Measurements from ENCODE around the gene LRP6.

Gene LRP6

GRCh38 chr12:12191008-12191407, 75.8 kb downstream of the LRP6 start:
- no peak for TF ChIP-seq GATA2 (IDR thresholded peaks at IDR 0.05; ENCODE audit: low read depth, low read length)
- TF ChIP-seq GATA3 (IDR thresholded peaks at IDR 0.05; ENCODE audit: low read depth, low read length), result no peak

GRCh38 chr12:12190087-12190809, 76.6 kb downstream of the LRP6 start:
- TF ChIP-seq GATA2 (IDR thresholded peaks at IDR 0.05; ENCODE audit: low read depth, low read length) (no peak), GATA3 (IDR thresholded peaks at IDR 0.05; ENCODE audit: low read depth, low read length) (no peak)

GRCh38 chr12:12185414-12185813, 81.4 kb downstream of the LRP6 start:
- TF ChIP-seq GATA3 (IDR thresholded peaks at IDR 0.05; ENCODE audit: low read depth, low read length) (no peak), GATA2 (IDR thresholded peaks at IDR 0.05; ENCODE audit: low read depth, low read length) (no peak)

- no peak for TF ChIP-seq GATA2 (IDR thresholded peaks at IDR 0.05; ENCODE audit: low read depth, low read length)
- TF ChIP-seq GATA3 (IDR thresholded peaks at IDR 0.05; ENCODE audit: low read depth, low read length), result no peak
Observed at GRCh38 chr12:12182703-12183365, 84.0 kb downstream of the LRP6 start.

- TF ChIP-seq GATA2 (IDR thresholded peaks at IDR 0.05; ENCODE audit: low read depth, low read length), result no peak
- TF ChIP-seq GATA3 (IDR thresholded peaks at IDR 0.05; ENCODE audit: low read depth, low read length), result no peak
Observed at GRCh38 chr12:12181511-12181910, 85.3 kb downstream of the LRP6 start.

- no peak for TF ChIP-seq GATA3 (IDR thresholded peaks at IDR 0.05; ENCODE audit: low read depth, low read length)
Observed at GRCh38 chr12:12180575-12180974, 86.3 kb downstream of the LRP6 start.

- TF ChIP-seq GATA3 (IDR thresholded peaks at IDR 0.05; ENCODE audit: low read depth, low read length) (no peak), GATA2 (IDR thresholded peaks at IDR 0.05; ENCODE audit: low read depth, low read length) (no peak)
Observed at GRCh38 chr12:12180136-12180535, 86.7 kb downstream of the LRP6 start.

GRCh38 chr12:12178559-12178958, 88.3 kb downstream of the LRP6 start:
- TF ChIP-seq GATA2 (IDR thresholded peaks at IDR 0.05; ENCODE audit: low read depth, low read length) (no peak), GATA3 (IDR thresholded peaks at IDR 0.05; ENCODE audit: low read depth, low read length) (no peak)

GRCh38 chr12:12176402-12176801, 90.4 kb downstream of the LRP6 start:
- TF ChIP-seq GATA2 (IDR thresholded peaks at IDR 0.05; ENCODE audit: low read depth, low read length), result no peak
- TF ChIP-seq GATA3 (IDR thresholded peaks at IDR 0.05; ENCODE audit: low read depth, low read length), result no peak

GRCh38 chr12:12171991-12172511, 94.8 kb downstream of the LRP6 start:
- no peak for TF ChIP-seq GATA2 (IDR thresholded peaks at IDR 0.05; ENCODE audit: low read depth, low read length)
- TF ChIP-seq GATA3 (IDR thresholded peaks at IDR 0.05; ENCODE audit: low read depth, low read length), result no peak

- TF ChIP-seq GATA2 (IDR thresholded peaks at IDR 0.05; ENCODE audit: low read depth, low read length) (no peak), GATA3 (IDR thresholded peaks at IDR 0.05; ENCODE audit: low read depth, low read length) (no peak)
Observed at GRCh38 chr12:12167847-12168246, 99.0 kb downstream of the LRP6 start.

- TF ChIP-seq GATA3 (IDR thresholded peaks at IDR 0.05; ENCODE audit: low read depth, low read length) (no peak), GATA2 (IDR thresholded peaks at IDR 0.05; ENCODE audit: low read depth, low read length) (no peak)
Observed at GRCh38 chr12:12166751-12167150, 100.1 kb downstream of the LRP6 start.

GRCh38 chr12:12159988-12160387, 106.9 kb downstream of the LRP6 start:
- TF ChIP-seq GATA2 (IDR thresholded peaks at IDR 0.05; ENCODE audit: low read depth, low read length), result no peak

- TF ChIP-seq GATA2 (IDR thresholded peaks at IDR 0.05; ENCODE audit: low read depth, low read length) (no peak), GATA3 (IDR thresholded peaks at IDR 0.05; ENCODE audit: low read depth, low read length) (no peak)
Observed at GRCh38 chr12:12158858-12159257, 108.0 kb downstream of the LRP6 start.

GRCh38 chr12:12157424-12157823, 109.4 kb downstream of the LRP6 start:
- TF ChIP-seq GATA2 (IDR thresholded peaks at IDR 0.05; ENCODE audit: low read depth, low read length) (no peak), GATA3 (IDR thresholded peaks at IDR 0.05; ENCODE audit: low read depth, low read length) (no peak)

All from SH-SY5Y (cell line).